ENCODE results near the gene STRN3.
"Not testable (repeated sequence)": the region's sequence is repeated elsewhere in the genome, so short reads cannot be mapped to it uniquely, and the experiment has no call there.

The STRN3 gene

DNA sequence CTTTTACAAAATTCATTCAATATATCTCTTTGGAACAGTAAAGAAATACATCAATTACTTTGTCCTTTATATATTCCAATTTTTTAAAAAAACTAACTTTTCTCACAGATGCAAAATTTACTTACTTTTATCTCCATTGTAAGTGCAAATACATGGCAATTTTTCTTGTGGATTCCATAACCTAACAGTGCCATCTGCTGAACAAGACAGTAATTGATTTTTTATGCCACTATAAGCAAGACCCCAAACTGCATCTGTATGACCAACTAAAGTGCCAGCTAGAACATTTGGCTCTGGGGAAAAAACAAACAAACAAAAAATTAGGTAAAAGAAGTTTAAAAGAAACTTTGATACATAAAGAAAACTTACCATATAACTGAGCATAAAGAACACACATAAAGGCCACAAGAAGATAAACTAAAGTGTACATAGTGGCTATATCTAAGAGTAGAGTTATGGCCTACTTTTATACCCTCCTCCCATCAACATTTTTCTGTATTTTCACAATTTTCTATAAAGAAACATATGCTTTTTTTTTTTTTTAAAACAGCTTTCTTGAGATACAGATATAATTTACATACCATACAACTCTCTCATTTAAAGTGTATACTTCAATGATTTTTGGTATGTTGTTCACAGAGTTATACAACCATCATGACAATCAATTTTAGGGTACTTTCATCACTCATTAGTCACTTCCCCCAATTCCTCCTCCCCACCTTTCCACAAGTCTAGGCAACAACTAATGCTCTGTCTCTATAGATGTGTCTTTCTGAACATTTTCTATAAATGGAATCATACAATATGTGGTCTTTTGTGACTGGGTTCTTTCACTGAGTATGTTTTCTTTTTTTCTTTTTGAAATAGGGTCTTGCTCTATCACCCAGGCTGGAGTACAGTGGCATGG, 119.2 kb downstream of the STRN3 start:
- no peak for DNase-seq

- no peak for DNase-seq
Observed at GRCh38 chr14:30903285-30904124, 122.7 kb downstream of the STRN3 start.

DNA sequence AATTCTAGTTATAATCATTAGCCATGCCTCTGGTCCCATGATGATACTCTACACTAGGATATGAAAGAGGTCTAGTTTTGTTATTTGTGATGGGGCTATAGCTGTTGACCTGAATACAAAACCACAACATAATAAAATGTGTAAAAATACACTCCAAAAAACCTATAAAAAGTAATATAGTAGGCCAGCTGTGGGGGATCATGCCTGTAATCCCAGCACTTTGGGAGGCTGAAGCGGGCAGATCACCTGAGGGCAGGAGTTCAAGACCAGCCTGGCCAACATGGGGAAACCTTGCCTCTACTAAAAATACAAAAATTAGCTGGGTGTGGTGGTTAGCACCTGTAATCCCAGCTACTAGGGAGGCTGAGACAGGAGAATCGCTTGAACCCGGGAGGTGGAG, 129.1 kb downstream of the STRN3 start:
- not testable (repeated sequence) for DNase-seq

- DNase-seq = no peak
Observed at GRCh38 chr14:30896435-30896834, 129.7 kb downstream of the STRN3 start.

DNA sequence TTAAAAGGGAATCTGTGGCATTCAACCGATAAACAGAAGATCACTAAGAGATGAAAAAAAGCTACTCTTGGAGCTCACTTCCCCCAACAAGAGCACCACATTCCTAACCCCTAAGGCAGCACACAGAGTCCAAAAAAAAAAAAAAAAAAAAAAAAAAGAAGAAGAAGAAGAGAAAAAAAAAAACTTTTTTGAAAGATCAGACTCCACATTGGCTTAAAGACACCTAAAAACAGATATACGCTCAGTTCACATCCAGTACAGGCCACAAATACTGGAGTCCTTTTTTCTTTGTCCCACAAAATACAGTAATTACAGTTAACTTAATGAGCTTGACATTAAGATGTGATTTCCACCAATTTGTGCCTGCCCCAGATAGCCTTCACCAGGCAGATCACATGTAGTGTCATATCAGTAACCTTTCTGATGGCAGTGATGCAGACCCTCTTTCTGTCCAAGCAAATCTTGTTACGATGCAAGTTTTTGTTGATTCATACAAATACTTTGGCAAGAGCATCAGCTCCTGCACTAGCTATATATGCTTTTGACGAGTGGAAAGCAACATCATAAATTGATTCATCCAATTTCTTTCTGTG, 131.2 kb downstream of the STRN3 start:
- DNase-seq = no peak

GRCh38 chr14:30893819-30894218, 132.4 kb downstream of the STRN3 start:
- DNase-seq = no peak

DNA sequence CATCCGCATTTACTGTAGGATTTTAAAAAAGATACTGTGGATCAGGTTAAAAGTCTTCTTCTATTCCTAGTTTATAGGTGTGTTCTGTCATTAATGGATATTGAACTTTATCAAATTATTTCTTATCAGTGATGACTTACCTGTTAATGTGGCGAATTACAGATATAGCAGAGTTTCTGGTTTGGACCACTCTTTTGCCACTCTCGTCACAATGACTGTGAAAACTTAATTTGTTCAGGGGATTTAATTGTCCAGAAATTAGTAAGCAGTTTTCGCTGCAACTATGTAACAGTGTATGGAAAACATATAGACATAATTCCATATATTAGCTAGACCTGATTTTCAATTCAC, 137.0 kb downstream of the STRN3 start:
- DNase-seq = no peak

GRCh38 chr14:30888480-30889243, 137.5 kb downstream of the STRN3 start:
- DNase-seq = no peak

GRCh38 chr14:30885840-30886740, 140.1 kb downstream of the STRN3 start:
- no peak for DNase-seq

GRCh38 chr14:30884901-30885300, 141.3 kb downstream of the STRN3 start:
- no peak for DNase-seq

DNA sequence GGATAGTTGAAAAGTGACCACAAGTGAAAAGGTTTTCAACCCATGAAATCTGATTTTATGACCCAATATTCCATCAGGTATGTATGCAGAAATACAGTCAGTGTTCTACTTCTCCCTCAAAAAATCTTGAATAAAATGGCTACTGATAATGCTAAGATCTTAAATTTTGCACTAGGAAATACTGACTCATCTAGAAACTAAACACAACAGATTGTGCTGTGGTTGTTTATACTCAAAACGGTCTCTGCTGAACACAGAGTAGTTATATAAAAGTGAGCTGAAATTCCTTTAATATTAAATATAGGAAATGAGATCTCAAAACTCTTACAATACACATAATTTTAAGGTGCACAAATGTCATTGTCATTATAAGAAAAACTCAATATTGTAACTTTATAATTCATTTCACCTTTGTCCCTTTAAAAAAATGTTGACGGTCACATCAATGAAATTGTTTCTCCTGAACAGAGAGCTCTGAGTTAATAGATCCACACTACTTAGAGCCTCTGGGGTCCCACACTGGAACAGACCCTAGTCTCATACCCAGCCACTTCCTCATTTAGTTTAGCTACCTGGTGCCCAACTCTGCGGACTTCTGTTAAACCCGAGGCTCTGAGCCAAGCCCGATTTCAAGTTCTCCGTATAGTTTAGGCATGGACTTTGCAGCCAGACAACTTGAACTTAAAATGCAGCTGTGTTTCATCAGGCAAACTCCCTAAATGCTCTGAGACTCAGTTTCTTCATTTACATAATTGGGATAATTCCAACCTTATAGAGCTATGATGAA, 142.5 kb downstream of the STRN3 start:
- DNase-seq = no peak

- no peak for DNase-seq
Observed at GRCh38 chr14:30882431-30882830, 143.7 kb downstream of the STRN3 start.

DNA sequence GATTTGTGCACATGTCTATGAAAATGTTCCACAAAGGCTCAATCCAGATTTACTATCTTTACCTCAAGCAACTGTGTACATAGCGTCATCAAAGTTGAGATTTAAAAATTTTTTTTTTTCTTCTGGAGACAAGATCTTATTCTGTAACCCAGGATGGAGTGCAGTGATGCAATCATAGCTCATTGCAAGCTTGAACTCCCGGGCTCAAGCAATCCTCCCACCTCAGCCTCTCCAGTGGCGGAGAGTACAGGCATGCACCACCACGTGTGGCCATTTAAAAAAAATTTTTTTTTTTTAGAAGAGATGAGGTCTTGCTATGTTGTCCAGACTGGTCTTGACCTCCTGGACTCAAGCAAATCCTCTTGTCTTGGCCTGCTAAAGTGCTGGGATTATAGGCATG, 149.5 kb downstream of the STRN3 start:
- DNase-seq = no peak

DNA sequence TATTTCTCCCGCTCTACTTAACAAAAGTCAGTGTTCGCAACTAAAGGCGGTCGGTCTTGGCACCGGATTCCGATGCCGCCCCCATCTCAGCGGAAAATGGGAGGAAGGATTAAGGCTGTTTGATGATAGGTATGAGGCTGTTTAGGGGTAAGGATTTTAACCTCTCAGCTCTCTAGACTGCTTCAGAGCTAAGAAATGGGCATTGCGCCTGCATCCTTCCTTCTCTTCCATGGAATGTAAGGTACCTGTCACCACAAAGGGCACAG, 150.5 kb downstream of the STRN3 start:
- DNase-seq = no peak

GRCh38 chr14:30874999-30875787, 151.0 kb downstream of the STRN3 start:
- no peak for DNase-seq

DNA sequence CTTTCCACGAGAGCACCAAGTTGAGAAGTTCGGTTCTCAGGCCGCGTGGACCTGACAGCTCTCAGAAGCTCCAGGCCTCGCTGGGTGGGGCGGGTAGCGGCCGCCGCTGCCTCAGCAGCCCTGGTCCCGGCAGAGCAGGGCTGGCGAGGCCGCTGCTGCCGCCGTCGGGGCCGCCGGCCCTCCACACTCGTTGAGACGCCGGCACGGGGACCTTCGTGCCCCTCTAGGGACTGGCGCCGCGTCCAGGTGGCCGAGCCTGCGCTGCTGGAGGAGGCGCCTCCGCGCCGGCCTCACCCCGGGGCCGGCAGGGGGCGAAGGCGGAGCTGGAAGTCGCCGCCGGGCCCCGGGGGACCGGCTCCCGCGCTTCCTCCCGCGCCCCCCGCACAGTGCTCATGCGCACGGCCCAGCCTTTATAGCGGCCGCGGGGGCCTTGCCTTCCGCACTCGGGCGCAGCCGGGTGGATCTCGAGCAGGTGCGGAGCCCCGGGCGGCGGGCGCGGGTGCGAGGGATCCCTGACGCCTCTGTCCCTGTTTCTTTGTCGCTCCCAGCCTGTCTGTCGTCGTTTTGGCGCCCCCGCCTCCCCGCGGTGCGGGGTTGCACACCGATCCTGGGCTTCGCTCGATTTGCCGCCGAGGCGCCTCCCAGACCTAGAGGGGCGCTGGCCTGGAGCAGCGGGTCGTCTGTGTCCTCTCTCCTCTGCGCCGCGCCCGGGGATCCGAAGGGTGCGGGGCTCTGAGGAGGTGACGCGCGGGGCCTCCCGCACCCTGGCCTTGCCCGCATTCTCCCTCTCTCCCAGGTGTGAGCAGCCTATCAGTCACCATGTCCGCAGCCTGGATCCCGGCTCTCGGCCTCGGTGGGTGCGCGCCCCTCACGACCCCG, 151.8 kb downstream of the STRN3 start, which contains the start of gene COCH:
Gene COCH (plus strand): TSS at position 440 of the 879 bp plus-strand sequence. CDS start 380 bp downstream, at position 820.
- no peak for DNase-seq

DNA sequence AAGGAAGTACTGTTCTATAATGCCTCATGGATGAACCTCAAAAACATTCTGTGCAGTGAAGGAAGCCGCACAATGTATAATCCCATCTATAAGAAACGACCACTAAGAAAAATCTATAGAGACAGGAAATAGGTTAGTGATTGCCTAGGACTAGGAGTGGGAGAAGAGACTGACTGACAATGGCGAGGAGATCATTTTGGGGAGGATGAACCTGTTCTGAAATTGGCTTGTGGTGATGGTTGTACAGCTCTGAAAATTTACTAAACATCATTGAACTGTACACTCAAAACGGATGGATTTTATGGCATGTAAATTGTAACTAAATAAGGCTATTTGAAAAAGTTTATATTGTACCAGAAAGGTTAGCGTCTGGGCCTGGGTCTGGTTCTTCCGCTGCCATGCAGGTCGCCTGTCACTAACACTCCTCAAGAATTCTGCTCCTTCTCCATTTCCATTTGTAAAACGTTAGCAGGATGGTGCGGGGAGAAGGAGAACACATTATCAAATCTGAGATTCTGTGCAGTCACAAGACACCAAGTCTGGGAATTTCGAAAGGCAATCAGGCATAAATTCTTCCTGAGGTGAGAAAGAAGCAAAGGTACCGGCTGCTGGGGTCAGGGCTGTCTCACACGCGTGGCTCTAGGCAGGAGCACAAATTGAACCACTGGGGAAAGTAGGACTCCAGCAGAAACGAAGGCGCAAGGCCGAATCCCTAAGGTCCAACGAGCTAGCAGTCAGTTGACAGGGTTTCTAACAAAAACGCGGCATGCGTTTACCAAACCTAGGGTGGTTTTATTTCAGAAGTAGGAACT, 152.7 kb downstream of the STRN3 start:
- DNase-seq = no peak

DNA sequence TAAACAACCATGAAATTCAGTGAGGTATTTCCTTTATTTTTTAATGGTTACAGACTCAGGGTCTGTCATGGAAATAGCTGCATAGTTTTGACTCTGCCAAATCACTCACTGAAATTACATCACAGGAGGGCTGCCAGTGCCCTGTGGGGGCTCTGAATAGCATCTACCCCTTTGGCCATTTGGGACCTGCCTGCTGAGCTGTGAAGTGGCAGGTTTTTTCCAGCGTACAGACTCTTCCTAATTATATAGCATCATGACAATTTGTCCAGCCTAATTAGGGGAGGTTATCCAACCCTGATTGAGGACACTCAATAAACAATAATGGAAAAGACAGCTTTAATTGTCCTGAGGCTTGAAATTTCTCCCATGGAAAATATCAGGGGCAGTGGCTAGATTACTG, 153.6 kb downstream of the STRN3 start:
- DNase-seq = no peak

Measured in T-helper 9 cell (primary cell).